H1 (cell line): ENCODE measurements around the gene GNG10.

ENCODE experiments used
- ATF3 ChIP-seq: IDR thresholded peaks from 2 replicates; pipeline ENCODE4 v1.6.1; 2011; ENCODE audit warnings: low read depth, mild to moderate bottlenecking, low read length; ENCODE audit not compliant: insufficient read depth
- CHD2 ChIP-seq: IDR thresholded peaks from 2 replicates; pipeline ENCODE4 v1.6.1; 2012; ENCODE audit warnings: low read length, improper control_type of control experiment
- EP300 ChIP-seq, 2 experiments: IDR thresholded peaks; 1 replicate in 1 of 2; 2 replicates in 1 of 2; pipeline ENCODE4 v1.6.1; 2011 to 2012; ENCODE audit warnings: low read depth in 2 of 2, low read length in 2 of 2, mild to moderate bottlenecking in 2 of 2, borderline replicate concordance in 1 of 2, inconsistent platforms in 1 of 2, moderate library complexity in 1 of 2
- GABPA ChIP-seq: IDR thresholded peaks from 2 replicates; pipeline ENCODE4 v1.6.1; 2011; ENCODE audit warnings: mild to moderate bottlenecking, low read length, moderate library complexity, borderline replicate concordance; ENCODE audit not compliant: insufficient read depth
- HDAC6 ChIP-seq: IDR thresholded peaks from one replicate; pipeline ENCODE4 v1.7.1; 2012; ENCODE audit warnings: low read depth, mild to moderate bottlenecking, inconsistent platforms, low read length, moderate library complexity
- KDM1A ChIP-seq: fragments of 200-600, 300-600 bp; sonication (generic); IDR thresholded peaks from 2 replicates; pipeline ENCODE4 v1.7.1; 2016; ENCODE audit warnings: mild to moderate bottlenecking, low read length, borderline replicate concordance
- MAX ChIP-seq: IDR thresholded peaks from 2 replicates; pipeline ENCODE4 v1.6.1; 2012; ENCODE audit warnings: inconsistent platforms
- POU5F1 ChIP-seq: IDR thresholded peaks from 2 replicates; pipeline ENCODE4 v1.6.1; 2011; ENCODE audit warnings: low read depth, mild to moderate bottlenecking, low read length, moderate library complexity
- SIN3A ChIP-seq, 2 experiments: IDR thresholded peaks in 1 of 2; conservative IDR thresholded peaks in 1 of 2; 2 replicates each; pipeline ENCODE4 v1.6.1; 2011 to 2012; ENCODE audit warnings: low read length in 2 of 2, improper control_type of control experiment in 1 of 2, low read depth in 1 of 2, mild to moderate bottlenecking in 1 of 2
- TAF1 ChIP-seq: IDR thresholded peaks from 2 replicates; pipeline ENCODE4 v1.6.1; 2011; ENCODE audit warnings: mild to moderate bottlenecking, low read depth, low read length
- TF ChIP-seq, protein P1 (sequence below), 3 experiments: IDR thresholded peaks; 1 replicate in 2 of 3; 2 replicates in 1 of 3; pipeline versions ENCODE4 v1.5.1 to v1.6.1; 2011; ENCODE audit warnings: low read length in 3 of 3, mild to moderate bottlenecking in 3 of 3, inconsistent platforms in 2 of 3, low read depth in 1 of 3, moderate library complexity in 1 of 3; ENCODE audit not compliant: insufficient read depth in 1 of 3; ENCODE audit errors: control extremely low read depth in 1 of 3

- TF ChIP-seq, protein P1, sequence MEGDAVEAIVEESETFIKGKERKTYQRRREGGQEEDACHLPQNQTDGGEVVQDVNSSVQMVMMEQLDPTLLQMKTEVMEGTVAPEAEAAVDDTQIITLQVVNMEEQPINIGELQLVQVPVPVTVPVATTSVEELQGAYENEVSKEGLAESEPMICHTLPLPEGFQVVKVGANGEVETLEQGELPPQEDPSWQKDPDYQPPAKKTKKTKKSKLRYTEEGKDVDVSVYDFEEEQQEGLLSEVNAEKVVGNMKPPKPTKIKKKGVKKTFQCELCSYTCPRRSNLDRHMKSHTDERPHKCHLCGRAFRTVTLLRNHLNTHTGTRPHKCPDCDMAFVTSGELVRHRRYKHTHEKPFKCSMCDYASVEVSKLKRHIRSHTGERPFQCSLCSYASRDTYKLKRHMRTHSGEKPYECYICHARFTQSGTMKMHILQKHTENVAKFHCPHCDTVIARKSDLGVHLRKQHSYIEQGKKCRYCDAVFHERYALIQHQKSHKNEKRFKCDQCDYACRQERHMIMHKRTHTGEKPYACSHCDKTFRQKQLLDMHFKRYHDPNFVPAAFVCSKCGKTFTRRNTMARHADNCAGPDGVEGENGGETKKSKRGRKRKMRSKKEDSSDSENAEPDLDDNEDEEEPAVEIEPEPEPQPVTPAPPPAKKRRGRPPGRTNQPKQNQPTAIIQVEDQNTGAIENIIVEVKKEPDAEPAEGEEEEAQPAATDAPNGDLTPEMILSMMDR (IDR thresholded peaks at IDR 0.05; ENCODE audit: control extremely low read depth in 1 of 3, insufficient read depth in 1 of 3, low read depth in 1 of 3, low read length in 3 of 3), result no peak
- TF ChIP-seq POU5F1 (no peak), TAF1 (no peak), GABPA (no peak), ATF3 (no peak), HDAC6 (no peak), SIN3A (conservative IDR thresholded peaks at IDR 0.05 in 1 of 2, IDR thresholded peaks at IDR 0.05 in 1 of 2; ENCODE audit: low read depth in 1 of 2, low read length in 2 of 2) (no peak), CHD2 (no peak), KDM1A (no peak), EP300 (IDR thresholded peaks at IDR 0.05; ENCODE audit: borderline replicate concordance in 1 of 2, low read depth in 2 of 2, low read length in 2 of 2) (no peak), MAX (no peak)
Observed at GRCh38 chr9:111679199-111679598, 17.8 kb downstream of the GNG10 start.
